SK-N-SH (cell line): ENCODE measurements around the gene SLC35B4.

Experiments
- CHD2 ChIP-seq: fragments of 150-350 bp; IDR thresholded peaks from 2 replicates; pipeline ENCODE4 v1.6.1; 2018; ENCODE audit warnings: low read length; ENCODE audit not compliant: partially characterized antibody
- EP300 ChIP-seq, 2 experiments: IDR thresholded peaks; 2 replicates each; pipeline versions ENCODE4 v1.4.0 to v1.6.1; 2012; ENCODE audit warnings: borderline replicate concordance in 1 of 2, low read depth in 1 of 2, low read length in 1 of 2
- EZH2phosphoT487 ChIP-seq: fragments of 200-600 bp; sonication (generic); IDR thresholded peaks from 2 replicates; pipeline ENCODE4 v1.6.1; 2017; ENCODE audit warnings: low read depth, mixed run types, mild to moderate bottlenecking, antibody characterized with exemption, moderate library complexity, borderline replicate concordance
- MXI1 ChIP-seq: IDR thresholded peaks from 2 replicates; pipeline ENCODE4 v1.6.1; 2012; ENCODE audit warnings: mild to moderate bottlenecking, low read depth, low read length, improper control_type of control experiment
- POLR2AphosphoS5 ChIP-seq: IDR thresholded peaks from 2 replicates; pipeline ENCODE4 v1.6.1; 2012; ENCODE audit warnings: low read depth, low read length
- RAD21 ChIP-seq: IDR thresholded peaks from 2 replicates; pipeline ENCODE4 v1.6.1; 2012; ENCODE audit warnings: mild to moderate bottlenecking, low read length
- RCOR1 ChIP-seq: fragments of 150-350 bp; IDR thresholded peaks from 2 replicates; pipeline ENCODE4 v1.6.1; 2017; ENCODE audit warnings: antibody characterized with exemption, low read length
- YY1 ChIP-seq: IDR thresholded peaks from 2 replicates; pipeline ENCODE4 v1.4.0; 2012; ENCODE audit warnings: low read depth, mild to moderate bottlenecking
- TF ChIP-seq, protein P1 (sequence below): fragments of 200-600 bp; sonication (generic); IDR thresholded peaks from 2 replicates; pipeline ENCODE4 v1.6.1; 2017; ENCODE audit warnings: antibody characterized with exemption, mild to moderate bottlenecking, moderate library complexity
- TF ChIP-seq, protein P2 (sequence below): fragments of 150-350 bp; IDR thresholded peaks from 2 replicates; pipeline ENCODE4 v1.6.1; 2017; ENCODE audit warnings: antibody characterized with exemption, low read length, low read depth, borderline replicate concordance
- TF ChIP-seq, protein P3 (sequence below): IDR thresholded peaks from 2 replicates; pipeline ENCODE4 v1.4.0; 2012; ENCODE audit warnings: low read depth
- TF ChIP-seq, protein P4 (sequence below): IDR thresholded peaks from 2 replicates; pipeline ENCODE4; 2012

DNA sequence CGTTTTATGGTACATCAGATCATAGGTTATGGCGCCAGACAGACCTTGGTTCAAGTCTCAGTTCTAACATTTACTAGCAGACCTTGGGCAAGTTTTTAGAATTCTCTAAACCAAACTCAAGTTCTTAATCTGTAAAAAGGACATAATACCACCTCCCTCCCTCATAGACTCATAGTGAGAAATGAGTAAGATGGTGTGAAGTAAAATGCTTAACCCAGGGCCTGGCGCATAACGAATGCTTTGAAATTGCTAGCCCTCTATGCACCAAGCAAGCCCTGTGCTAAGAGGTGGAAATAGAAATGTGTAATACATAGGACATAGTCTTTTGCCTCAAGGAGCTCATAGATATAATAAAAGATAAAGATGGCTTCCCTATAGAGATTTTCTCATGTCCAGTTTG lies 17.7 kb upstream of the SLC35B4 start:
- TF ChIP-seq MXI1 (no peak), RCOR1 (no peak), CHD2 (no peak), RAD21 (no peak), POLR2AphosphoS5 (no peak), EZH2phosphoT487 (no peak), EP300 (IDR thresholded peaks at IDR 0.05; ENCODE audit: borderline replicate concordance in 1 of 2, low read depth in 1 of 2, low read length in 1 of 2) (no peak), YY1 (no peak)
- TF ChIP-seq, protein P1, sequence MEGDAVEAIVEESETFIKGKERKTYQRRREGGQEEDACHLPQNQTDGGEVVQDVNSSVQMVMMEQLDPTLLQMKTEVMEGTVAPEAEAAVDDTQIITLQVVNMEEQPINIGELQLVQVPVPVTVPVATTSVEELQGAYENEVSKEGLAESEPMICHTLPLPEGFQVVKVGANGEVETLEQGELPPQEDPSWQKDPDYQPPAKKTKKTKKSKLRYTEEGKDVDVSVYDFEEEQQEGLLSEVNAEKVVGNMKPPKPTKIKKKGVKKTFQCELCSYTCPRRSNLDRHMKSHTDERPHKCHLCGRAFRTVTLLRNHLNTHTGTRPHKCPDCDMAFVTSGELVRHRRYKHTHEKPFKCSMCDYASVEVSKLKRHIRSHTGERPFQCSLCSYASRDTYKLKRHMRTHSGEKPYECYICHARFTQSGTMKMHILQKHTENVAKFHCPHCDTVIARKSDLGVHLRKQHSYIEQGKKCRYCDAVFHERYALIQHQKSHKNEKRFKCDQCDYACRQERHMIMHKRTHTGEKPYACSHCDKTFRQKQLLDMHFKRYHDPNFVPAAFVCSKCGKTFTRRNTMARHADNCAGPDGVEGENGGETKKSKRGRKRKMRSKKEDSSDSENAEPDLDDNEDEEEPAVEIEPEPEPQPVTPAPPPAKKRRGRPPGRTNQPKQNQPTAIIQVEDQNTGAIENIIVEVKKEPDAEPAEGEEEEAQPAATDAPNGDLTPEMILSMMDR: no peak
- TF ChIP-seq, protein P2, sequence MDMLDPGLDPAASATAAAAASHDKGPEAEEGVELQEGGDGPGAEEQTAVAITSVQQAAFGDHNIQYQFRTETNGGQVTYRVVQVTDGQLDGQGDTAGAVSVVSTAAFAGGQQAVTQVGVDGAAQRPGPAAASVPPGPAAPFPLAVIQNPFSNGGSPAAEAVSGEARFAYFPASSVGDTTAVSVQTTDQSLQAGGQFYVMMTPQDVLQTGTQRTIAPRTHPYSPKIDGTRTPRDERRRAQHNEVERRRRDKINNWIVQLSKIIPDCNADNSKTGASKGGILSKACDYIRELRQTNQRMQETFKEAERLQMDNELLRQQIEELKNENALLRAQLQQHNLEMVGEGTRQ: no peak
- TF ChIP-seq, protein P3, sequence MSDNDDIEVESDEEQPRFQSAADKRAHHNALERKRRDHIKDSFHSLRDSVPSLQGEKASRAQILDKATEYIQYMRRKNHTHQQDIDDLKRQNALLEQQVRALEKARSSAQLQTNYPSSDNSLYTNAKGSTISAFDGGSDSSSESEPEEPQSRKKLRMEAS: no peak
- TF ChIP-seq, protein P4, sequence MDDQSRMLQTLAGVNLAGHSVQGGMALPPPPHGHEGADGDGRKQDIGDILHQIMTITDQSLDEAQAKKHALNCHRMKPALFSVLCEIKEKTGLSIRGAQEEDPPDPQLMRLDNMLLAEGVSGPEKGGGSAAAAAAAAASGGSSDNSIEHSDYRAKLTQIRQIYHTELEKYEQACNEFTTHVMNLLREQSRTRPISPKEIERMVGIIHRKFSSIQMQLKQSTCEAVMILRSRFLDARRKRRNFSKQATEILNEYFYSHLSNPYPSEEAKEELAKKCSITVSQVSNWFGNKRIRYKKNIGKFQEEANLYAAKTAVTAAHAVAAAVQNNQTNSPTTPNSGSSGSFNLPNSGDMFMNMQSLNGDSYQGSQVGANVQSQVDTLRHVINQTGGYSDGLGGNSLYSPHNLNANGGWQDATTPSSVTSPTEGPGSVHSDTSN: no peak
